ENCODE measurements around the gene PCDHGB7.
"Not testable (repeated sequence)": the region's sequence is repeated elsewhere in the genome, so short reads cannot be mapped to it uniquely, and the experiment has no call there.

PCDHGB7 gene

GRCh38 chr5:141373673-141374317 lies 43.7 kb upstream of the PCDHGB7 start, which contains the start of gene PCDHGA6:
TSS of gene PCDHGA6 (plus strand) at chr5:141373891. CDS start at chr5:141374084, 193 bp downstream.
- no peaks in the 10 kb centered on the region for H4K20me1 ChIP-seq (ENCODE audit: insufficient read depth, low read length)
- H3K27ac ChIP-seq (ENCODE audit: low read length) = no peak within 1 kb of the TSS
- no peaks in the 10 kb centered on the region for H3K36me3 ChIP-seq (replicated peaks; ENCODE audit: low read depth, low read length)
- TF ChIP-seq EZH2phosphoT487 (IDR thresholded peaks at IDR 0.05; ENCODE audit: low read depth) = no peak
- TF ChIP-seq CTCF (IDR thresholded peaks at IDR 0.05; ENCODE audit: low read depth, low read length) = no peak
- H3K27me3 ChIP-seq (ENCODE audit: low read depth, low read length) = no peaks in the 10 kb centered on the region
- H3K9me3 ChIP-seq (ENCODE audit: insufficient read depth, low read length) = no peaks in the 10 kb centered on the region
- H3K4me1 ChIP-seq (ENCODE audit: low read length) = no peaks in the 10 kb centered on the region
- H2AFZ ChIP-seq (ENCODE audit: low read depth, low read length) = no peak within 1 kb of the TSS
- no peak within 1 kb of the TSS for H3K4me3 ChIP-seq (ENCODE audit: low read length)
- H3K79me2 ChIP-seq (ENCODE audit: low read length) = no peaks in the 10 kb centered on the region
- no peak within 1 kb of the TSS for H3K4me2 ChIP-seq (ENCODE audit: low read length)
- no peak within 1 kb of the TSS for H3K9ac ChIP-seq (ENCODE audit: low read length)

GRCh38 chr5:141374627-141375026 lies 42.9 kb upstream of the PCDHGB7 start:
- Histone ChIP-seq H3K4me3 (ENCODE audit: low read length) (no peak overlapping the region), H3K27me3 (ENCODE audit: low read depth, low read length) (no peaks in the 10 kb centered on the region), H3K27ac (ENCODE audit: low read length) (no peak overlapping the region), H3K9ac (ENCODE audit: low read length) (no peak overlapping the region), H3K79me2 (ENCODE audit: low read length) (no peaks in the 10 kb centered on the region), H3K4me1 (ENCODE audit: low read length) (no peaks in the 10 kb centered on the region), H2AFZ (ENCODE audit: low read depth, low read length) (no peak overlapping the region), H3K4me2 (ENCODE audit: low read length) (no peak overlapping the region), H3K36me3 (replicated peaks; ENCODE audit: low read depth, low read length) (no peaks in the 10 kb centered on the region), H4K20me1 (ENCODE audit: insufficient read depth, low read length) (no peaks in the 10 kb centered on the region), H3K9me3 (ENCODE audit: insufficient read depth, low read length) (no peaks in the 10 kb centered on the region)
- TF ChIP-seq CTCF (IDR thresholded peaks at IDR 0.05; ENCODE audit: low read depth, low read length) = no peak
- no peak for TF ChIP-seq EZH2phosphoT487 (IDR thresholded peaks at IDR 0.05; ENCODE audit: low read depth)

- not testable (repeated sequence) for H3K4me1 ChIP-seq (ENCODE audit: low read length); H3K27ac ChIP-seq (ENCODE audit: low read length); H3K36me3 ChIP-seq (replicated peaks; ENCODE audit: low read depth, low read length); H3K9ac ChIP-seq (ENCODE audit: low read length); H2AFZ ChIP-seq (ENCODE audit: low read depth, low read length); H3K79me2 ChIP-seq (ENCODE audit: low read length); H3K27me3 ChIP-seq (ENCODE audit: low read depth, low read length); H4K20me1 ChIP-seq (ENCODE audit: insufficient read depth, low read length); H3K4me2 ChIP-seq (ENCODE audit: low read length); H3K9me3 ChIP-seq (ENCODE audit: insufficient read depth, low read length); H3K4me3 ChIP-seq (ENCODE audit: low read length)
Observed at GRCh38 chr5:141375444-141376155, 41.9 kb upstream of the PCDHGB7 start.

- Histone ChIP-seq H3K27me3 (ENCODE audit: low read depth, low read length) (no peaks in the 10 kb centered on the region), H3K4me3 (ENCODE audit: low read length) (no peak within 1 kb of the TSS), H4K20me1 (ENCODE audit: insufficient read depth, low read length) (no peaks in the 10 kb centered on the region), H3K9ac (ENCODE audit: low read length) (no peak within 1 kb of the TSS), H3K4me2 (ENCODE audit: low read length) (no peak within 1 kb of the TSS), H2AFZ (ENCODE audit: low read depth, low read length) (no peak within 1 kb of the TSS), H3K79me2 (ENCODE audit: low read length) (no peaks in the 10 kb centered on the region), H3K4me1 (ENCODE audit: low read length) (no peaks in the 10 kb centered on the region), H3K27ac (ENCODE audit: low read length) (no peak within 1 kb of the TSS), H3K36me3 (replicated peaks; ENCODE audit: low read depth, low read length) (no peaks in the 10 kb centered on the region), H3K9me3 (ENCODE audit: insufficient read depth, low read length) (no peaks in the 10 kb centered on the region)
- TF ChIP-seq EZH2phosphoT487 (IDR thresholded peaks at IDR 0.05; ENCODE audit: low read depth) (no peak), CTCF (IDR thresholded peaks at IDR 0.05; ENCODE audit: low read depth, low read length) (no peak)
Observed at GRCh38 chr5:141382469-141383294, 34.8 kb upstream of the PCDHGB7 start, which contains the start of gene PCDHGA7. TSS of gene PCDHGA7 (plus strand) at chr5:141382742. CDS start at chr5:141382900, 158 bp downstream.
